Embryonic facial prominence (tissue), 1 donor: ENCODE measurements around the gene CBR4.
A peak's percentile ranks its signal among the peaks of the same experiment; 100 is the strongest.

Source experiments
- DNase-seq: peaks from one replicate; pipeline ENCODE4 v3.0.0-alpha.2; 2016; ENCODE audit errors: extremely low spot score

CBR4 gene

GRCh38 chr4:169033660-169034059 is 23.6 kb upstream of the CBR4 start:
- no peak for DNase-seq

DNA sequence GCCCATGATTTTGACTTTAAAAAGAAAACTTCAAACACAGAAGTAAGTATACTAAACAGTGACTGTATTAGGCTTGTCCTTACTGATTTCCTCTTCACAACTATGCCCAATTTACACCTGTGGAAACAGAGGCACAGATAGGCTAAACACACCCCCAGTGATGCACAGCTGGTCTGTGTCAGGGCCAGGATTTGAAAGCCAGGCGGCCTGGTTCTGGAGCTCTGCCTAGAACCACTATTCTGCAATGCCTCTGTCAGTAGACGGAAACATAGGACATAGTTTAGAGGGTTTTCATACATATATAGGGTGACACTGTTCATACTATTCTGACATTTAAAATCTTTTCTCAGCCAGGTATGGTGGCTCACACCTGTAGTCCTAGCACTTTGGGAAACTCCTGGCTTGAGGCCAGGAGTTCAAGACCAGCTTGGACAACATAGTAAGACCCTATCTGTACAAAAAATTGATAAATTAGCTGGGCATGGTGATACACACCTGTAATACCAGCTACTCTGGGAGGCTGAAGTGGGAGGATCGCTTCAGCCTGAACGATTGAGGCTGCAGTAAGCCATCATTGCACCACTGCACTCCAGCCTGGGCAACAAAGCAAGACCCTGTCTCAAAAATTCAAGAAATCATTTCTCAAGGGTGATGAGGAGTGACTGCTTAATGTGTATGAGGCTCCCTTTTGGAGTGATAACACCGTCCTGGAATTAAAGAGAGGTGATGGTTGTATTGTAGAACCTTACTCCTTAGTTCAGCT is 23.0 kb upstream of the CBR4 start:
- DNase-seq = no peak

DNA sequence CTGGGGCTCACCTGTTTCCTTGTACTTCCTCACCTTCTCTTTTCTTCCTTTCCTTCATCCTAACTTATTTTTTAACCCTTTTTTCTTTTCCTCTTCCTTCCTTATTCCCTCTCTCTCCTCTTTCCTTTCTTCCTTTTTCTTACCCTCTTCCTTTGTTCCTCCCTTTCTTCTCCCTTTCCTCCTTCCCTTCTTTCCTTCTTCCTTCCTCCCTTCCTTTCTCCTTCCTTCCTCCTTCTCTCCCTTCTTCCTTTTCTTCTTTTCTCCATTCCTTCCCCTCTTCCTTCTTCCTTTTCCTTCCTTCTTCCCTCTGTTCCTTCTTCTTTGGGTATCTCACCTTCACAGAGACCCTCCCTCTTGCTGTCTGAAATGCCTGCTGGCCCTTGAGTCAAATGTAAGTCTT is 22.1 kb upstream of the CBR4 start:
- no peak for DNase-seq

DNA sequence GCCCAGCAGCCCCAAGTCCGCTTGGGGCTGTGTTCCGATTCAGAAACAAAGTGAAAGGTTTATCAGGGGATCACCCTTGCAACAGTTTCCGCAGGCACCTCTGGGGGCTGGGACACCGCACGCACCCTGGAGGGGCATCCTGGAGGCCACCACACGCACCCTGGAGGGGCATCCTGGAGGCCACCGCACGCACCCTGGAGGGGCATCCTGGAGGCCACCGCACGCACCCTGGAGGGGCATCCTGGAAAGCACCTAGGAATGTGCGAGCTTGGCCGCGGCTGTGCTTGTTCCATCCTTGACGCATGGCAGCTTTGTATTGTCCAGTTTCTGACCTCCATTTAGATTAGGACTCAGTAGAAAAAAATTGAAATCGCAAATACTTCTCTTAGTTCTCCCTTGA is 21.3 kb upstream of the CBR4 start:
- DNase-seq = no peak

- no peak for DNase-seq
These were observed 20.5 kb upstream of the CBR4 start for GRCh38 chr4:169030562-169030982.

DNA sequence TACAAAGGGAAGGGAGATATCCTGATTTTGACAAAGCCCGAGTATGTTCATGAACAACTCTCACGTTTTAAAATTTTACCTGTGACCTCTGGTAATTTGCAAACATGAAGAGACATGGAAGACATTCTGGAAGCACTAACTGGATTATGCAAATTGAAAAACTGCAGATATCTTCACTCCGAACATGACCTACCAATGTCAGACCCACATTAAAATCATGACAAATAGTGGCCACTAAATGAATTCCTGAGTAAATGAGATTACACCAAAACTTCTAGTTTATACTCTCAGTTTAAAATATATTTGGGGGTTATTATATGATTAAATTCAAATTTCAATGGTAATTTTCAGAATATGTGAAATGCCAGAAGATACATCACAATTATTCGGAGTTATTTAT is 19.9 kb upstream of the CBR4 start:
- no peak for DNase-seq

- no peak for DNase-seq
These were observed 17.6 kb upstream of the CBR4 start for GRCh38 chr4:169027663-169028062.

- no peak for DNase-seq
These were observed 15.1 kb upstream of the CBR4 start for GRCh38 chr4:169025184-169025583.

GRCh38 chr4:169024762-169025161 is 14.7 kb upstream of the CBR4 start:
- no peak for DNase-seq

DNA sequence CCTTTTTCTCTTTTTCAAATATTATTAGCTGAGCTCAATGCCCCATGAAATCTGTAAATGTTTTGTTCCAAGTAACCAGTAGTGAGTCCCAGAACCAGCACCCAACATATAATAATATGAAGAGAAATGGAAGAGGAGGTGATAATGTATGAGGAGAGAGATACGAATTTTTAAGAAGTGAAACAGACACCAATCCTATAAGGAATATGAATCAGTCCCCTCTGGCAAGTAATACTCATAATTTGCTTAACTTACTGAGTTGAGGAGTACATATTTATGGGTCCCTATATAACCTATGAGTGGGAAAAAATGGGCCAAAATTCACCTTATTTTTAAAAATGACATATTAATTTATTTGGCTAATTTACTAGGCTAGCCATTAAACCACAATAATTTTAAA is 8.4 kb upstream of the CBR4 start:
- DNase-seq = no peak

DNA sequence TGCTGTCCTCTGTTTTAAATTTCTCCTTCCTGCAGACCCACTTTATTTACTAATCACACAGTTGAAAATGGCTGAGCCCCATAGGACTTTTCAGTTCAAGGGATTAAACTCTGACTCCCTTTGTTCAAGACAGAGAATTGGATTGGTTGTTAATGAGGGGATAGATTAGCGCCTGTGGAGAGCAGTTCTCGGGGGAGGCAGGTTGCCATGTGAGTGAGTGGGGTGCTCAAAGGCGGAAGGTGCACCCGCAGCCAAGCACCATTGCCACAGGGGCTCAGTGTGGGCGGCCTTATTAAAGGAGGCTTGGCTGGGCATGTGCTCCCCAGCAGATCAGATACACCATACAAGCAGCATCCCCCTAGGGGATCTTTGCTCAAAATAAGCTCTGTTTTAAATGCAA is 7.9 kb upstream of the CBR4 start:
- DNase-seq = no peak

GRCh38 chr4:169015186-169015623 is 5.2 kb upstream of the CBR4 start:
- no peak for DNase-seq

- DNase-seq = no peak
These were observed 4.5 kb upstream of the CBR4 start for GRCh38 chr4:169014586-169014985.

GRCh38 chr4:169013396-169013795 is 3.3 kb upstream of the CBR4 start:
- DNase-seq = no peak

DNA sequence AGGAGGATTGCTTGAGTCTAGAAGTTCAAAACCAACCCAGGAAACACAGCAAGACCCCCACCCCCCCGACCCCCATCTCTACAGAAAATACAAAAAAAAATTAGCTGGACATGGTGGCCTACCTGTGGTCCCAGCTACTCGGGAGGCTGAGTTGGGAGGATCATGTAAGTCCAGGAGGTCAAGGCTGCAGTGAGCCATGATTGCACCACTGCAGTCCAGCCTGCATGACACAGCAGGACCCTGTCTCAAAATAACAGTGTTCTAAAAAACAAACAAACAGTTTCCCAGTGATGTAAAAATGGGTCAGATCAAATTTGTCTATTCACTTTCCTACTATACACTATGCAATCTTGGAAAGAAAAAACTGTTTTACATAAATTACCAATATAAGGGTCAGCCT is 2.0 kb upstream of the CBR4 start:
- no peak for DNase-seq

- DNase-seq = peak; percentile 39
These were observed 550 bp downstream of the CBR4 start for GRCh38 chr4:169009286-169010124.

GRCh38 chr4:169005453-169006099 is 4.5 kb downstream of the CBR4 start:
- DNase-seq = peak; percentile 40

DNA sequence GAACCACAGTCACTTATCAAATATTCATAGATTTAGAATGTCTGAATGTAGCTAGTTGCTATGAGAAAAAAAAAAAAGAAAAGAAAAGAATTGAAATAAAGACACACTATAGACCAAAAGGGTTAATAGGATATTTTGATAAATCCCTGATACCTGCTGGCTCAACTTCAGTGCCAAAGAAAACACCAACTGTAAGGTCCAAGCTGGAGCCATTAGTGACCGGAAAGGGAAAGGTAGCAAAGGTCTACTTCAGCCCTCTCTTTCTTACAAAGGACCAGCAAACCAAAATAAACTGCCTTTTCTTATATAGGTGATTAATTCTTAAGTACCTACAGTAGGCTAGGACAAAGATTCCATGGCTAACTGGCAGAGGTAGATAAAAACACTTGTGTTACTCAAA is 9.7 kb downstream of the CBR4 start:
- no peak for DNase-seq

DNA sequence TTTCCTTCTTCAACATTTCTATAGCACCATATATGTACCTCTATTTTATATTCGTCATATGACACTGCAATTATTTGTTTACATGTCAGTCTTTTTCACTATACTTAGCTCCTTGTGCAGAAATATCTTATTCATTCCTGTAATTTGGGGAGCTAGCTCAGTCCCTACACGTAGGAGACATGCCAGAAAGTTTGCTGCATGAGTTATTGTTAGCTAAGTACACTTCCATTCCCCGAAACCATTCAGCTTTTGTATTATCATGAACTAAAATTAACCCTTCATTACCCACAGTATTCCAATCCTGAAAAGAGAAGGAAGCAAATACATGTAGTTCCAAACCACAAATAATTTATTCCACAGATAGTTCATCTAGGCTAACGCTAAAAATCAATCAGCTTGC is 10.2 kb downstream of the CBR4 start:
- DNase-seq = no peak

DNA sequence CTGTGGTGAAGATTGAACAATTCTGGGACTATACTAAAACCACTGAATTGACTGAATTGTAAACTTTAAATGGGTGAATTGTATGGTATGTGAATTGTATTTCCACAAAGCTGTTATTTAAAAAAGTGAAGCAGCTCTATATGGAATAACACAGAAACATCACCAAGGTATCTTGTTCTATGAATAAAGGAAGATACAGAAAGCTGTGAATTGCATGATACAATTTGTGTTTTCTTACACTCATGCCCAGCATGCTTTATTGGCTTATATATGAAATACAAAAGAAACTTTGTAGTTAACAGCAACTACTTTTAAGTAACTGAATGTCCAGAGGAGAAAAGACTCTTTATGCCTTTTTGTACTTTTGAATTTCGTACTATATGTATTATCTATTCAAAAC is 11.5 kb downstream of the CBR4 start:
- no peak for DNase-seq

GRCh38 chr4:168995537-168996295 is 14.3 kb downstream of the CBR4 start:
- no peak for DNase-seq

- no peak for DNase-seq
These were observed 15.1 kb downstream of the CBR4 start for GRCh38 chr4:168994958-168995357.
